ENCODE data around the gene ATP8B1.

Gene ATP8B1

GRCh38 chr18:57715073-57715472 lies 88.0 kb downstream of the ATP8B1 start:
- no peak for DNase-seq

DNA sequence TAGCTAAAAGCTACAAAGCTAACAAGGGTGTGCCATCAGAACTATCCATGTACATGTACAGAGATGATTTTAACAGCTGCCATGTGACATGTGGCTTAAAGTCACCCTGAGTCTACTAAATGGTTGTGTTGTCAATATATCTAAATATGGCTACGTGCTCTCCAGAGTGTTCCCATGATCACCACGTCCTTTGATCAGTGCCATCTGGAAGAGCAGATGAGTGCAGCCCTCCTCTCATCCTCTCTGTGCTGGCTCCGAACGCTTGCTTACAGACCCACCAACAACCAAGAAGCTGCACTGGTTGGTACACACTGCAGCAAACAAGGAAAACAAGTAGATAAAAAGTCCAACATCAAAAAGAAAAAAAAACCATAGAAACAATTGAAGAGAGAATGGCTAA lies 92.9 kb downstream of the ATP8B1 start:
- DNase-seq: no peak

DNA sequence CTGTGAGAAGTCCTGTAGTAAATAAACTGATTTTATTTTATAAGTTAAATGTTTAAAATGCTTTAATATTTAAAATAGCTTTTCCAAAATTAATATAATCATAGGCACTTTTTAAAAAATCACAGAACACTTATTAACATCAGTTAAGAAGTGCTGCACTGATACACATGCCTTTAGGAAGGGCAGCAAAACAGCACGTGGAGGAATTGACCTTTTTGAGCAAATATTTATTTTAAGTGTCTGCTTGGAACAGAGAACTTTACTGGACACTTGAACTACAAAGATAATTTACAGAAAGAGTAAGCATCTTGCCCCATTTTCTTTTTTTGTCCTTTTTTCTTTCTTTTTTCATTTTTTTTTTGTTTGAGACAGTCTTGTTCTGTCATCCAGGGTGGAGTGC lies 93.8 kb downstream of the ATP8B1 start:
- DNase-seq: no peak

- no peak for DNase-seq
Measured at GRCh38 chr18:57708288-57708687, 94.8 kb downstream of the ATP8B1 start.

GRCh38 chr18:57705832-57706595 lies 97.1 kb downstream of the ATP8B1 start:
- no peak for DNase-seq

DNA sequence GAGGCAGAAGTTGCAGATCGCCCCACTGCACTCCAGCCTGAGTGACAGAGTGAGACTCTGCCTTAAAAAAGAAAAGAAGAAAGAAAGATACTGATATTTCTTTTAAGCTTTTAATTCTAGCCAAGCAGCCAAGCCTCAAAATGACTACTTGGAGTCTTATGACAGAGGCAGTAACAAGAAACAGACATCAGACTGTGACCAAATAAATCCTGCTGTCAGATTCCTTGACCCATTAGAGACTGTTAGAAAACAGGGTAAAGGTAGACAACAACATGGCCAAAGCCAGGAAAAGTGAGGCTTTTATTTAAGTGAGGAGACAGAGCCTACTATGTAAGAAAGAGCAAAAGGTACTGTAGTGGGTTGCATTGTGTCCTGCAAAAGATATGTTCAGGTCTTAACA lies 98.1 kb downstream of the ATP8B1 start:
- no peak for DNase-seq

- no peak for DNase-seq
Measured at GRCh38 chr18:57698571-57699276, 104.4 kb downstream of the ATP8B1 start.

DNA sequence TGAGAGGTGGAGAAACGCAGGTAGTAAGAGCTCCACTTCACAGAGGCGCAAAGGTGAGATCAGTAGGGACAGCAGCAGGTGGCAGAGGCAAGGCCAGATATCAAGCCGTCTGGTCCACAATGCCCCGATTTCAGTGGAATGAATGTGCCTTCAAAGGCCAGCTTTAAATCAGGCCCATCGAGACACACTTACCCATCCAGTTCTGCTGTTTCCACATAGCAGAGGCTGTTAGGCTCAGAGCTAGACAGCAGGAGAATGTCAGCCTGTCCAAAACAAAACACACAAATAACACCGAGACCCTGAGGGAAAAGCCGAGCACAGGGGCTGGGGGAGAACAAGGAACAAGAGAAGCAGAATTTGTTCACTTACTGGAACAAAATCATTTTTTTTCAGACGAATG lies 105.7 kb downstream of the ATP8B1 start:
- no peak for DNase-seq

DNA sequence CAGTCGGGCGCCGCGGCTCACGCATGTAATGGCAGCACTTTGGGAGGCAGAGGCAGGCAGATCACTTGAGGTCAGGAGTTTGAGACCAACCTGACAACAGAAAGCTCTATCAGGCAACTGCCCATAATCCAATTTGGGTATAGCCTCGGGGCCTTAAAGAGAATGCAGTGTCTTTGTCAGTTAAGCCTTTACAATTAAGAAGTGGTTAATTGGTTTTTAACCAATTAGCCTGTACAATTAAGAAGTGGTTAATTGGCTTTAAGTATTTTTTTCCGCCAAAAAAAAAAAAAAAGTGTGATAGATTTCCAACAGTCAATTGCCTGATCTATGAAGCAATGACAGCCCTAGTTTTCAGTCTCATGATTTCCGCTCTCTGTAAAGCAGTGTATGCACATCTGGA lies 106.8 kb downstream of the ATP8B1 start:
- DNase-seq: no peak

GRCh38 chr18:57691363-57691762 lies 111.8 kb downstream of the ATP8B1 start:
- DNase-seq: no peak

GRCh38 chr18:57687970-57688369 lies 115.1 kb downstream of the ATP8B1 start:
- no peak for DNase-seq

GRCh38 chr18:57683470-57683869 lies 119.6 kb downstream of the ATP8B1 start:
- DNase-seq: no peak

DNA sequence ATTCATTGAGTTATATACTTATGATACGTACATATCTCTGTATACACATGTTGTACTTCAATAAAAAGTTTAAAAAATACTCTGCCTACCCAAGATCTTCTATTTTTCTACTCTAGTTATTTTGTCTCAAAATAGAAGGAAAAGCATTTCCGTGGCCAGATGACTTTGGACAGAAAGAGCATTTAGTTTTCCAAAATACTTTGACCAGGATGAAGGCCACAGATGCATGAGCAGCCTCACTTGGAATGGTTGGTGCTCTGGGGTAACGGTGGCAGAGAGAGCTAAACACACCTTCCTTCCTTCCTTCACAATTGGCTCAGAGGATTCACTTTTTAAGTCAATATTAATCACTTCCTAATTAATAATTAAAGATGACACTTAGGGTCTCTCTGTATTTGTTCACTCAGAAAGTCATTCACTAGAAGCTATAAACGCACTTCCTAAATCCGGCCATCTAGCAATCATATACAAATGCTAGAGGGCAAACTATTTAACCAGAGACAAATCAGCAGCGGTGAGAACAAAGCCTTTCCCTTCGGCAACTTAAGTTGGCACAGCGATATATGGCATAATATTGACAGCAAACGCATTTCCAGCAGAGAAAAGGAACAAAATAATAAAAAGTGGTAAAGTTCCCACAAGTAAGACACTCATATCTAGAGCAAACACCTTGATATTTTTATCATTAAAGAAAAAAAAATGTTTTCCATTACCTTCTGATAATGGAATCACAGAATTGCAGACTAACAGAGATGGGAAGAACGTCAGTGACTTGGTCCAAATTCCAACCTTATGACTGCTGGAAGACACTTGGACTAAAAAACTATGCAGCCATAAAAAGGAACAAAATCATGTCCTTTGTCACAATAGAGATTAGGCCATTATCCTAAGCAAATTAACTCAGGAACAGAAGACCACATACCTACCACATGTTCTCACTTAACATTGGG lies 125.6 kb downstream of the ATP8B1 start:
- DNase-seq: no peak

- DNase-seq: no peak
Measured at GRCh38 chr18:57674891-57675290, 128.2 kb downstream of the ATP8B1 start.

- no peak for DNase-seq
Measured at GRCh38 chr18:57670046-57670445, 133.1 kb downstream of the ATP8B1 start.

GRCh38 chr18:57668021-57668420 lies 135.1 kb downstream of the ATP8B1 start:
- DNase-seq: no peak

GRCh38 chr18:57666818-57667497 lies 136.2 kb downstream of the ATP8B1 start:
- DNase-seq: no peak

DNA sequence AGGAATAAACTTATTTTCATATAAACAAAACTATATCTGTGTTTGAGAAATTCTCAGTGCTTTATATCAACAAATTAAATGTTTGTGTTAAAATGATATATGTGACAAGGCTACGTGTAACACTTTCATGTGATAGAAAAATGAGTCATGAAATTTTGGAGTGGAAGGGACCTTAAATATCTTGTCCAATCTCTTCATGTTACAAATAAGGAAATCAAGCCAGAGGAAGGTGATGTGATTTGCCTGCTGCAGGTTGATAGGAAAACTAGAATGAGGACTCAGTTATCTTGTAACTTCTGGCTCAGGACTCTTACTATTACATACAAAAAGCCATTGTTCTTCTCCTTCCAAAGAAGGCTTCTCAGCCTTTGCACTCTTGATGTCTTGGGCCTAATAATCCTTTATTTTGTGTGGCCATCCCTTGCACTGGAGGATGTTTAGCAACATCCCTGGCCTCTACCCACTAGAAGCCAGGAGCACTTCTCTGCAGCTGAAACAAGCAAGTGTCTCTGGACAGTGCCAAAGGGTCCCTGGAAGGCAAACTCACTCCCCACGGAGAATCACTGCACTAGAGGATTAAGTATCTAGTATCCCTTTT lies 138.4 kb downstream of the ATP8B1 start:
- no peak for DNase-seq

GRCh38 chr18:57660961-57661360 lies 142.2 kb downstream of the ATP8B1 start:
- no peak for DNase-seq

DNA sequence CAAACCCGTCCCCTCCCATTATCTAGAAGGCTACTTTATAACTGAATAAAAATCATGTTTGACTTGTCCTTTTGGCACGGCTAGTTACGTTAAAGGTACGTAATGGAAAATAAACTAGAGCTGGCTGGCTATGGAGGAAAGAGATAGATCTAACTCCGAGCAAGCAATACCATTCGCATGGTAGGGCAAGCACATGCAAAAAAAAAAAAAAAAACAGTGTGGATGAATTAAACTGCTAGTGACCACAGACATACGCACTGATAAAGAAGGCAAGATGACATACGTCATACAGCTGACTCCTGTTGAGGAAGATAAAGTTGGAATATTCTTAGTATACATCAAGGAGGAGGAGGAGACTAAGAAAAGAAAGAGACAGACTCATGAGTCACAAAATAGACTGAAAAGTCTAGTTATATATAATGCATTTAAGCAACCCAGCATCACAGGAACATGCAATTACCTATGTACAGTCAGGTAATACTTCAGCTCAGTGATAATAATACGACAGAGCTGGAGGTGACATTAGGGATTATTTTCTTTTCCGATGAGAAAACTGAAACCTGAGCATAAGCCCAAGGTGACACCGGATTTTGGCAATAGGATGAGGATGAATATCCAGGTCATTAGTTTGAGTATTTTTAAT lies 143.5 kb downstream of the ATP8B1 start:
- no peak for DNase-seq

DNA sequence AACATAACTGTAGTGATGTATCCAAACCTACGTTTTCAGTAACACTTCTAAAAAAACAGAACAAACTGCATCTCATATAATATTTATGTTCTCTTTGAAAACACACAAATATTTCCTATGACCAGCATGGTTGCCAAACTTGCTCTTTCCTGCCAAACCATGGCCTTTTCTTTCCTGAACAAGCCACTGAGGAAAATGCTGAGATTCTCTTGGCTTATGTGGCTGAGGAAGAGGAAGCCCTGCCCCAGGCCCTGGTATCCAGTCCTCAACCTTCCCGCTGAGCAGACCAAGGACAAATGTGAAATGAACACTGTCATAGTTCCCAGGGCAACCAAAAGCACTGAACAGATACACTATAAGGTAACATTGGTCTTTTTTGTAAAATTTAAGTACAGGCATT lies 145.6 kb downstream of the ATP8B1 start:
- no peak for DNase-seq

DNA sequence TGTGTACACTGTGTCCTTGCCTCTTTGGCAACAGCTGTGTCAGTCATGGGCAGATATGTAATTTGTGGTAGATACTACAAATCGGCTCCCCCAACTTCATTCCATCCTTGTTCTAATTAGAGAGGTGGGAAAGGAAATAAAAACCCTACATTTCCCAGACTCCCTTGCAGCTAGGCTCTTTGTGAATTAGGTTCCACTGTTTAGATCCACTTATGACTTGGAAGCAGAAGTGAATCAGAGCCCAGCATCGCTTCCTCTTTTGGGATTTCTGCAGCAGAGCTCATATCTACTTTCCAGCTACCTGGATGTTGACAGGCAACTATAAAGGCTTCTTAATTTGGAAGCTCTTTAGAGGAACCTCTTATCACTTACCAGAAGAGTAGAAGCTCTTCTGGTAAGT lies 147.4 kb downstream of the ATP8B1 start:
- no peak for DNase-seq

Data from stimulated activated naive CD4-positive, alpha-beta T cell treated with Interleukin-2 at 50 U/mL for 16 hours (primary cell).